ENCODE measurements around the gene SLC34A3. TPM values are rescaled to one million over a fixed set of nuclear protein-coding genes. Genes with fewer than 3 reads are reported as not detected.

SLC34A3 gene
- total and polyA plus RNA-seq, 3 experiments from 2014 or later, result not detected

- ChIA-PET POLR2A (interaction anchor here (0.6 kb wide), 1 partner anchor 122 kb away, joined by 3 read pairs; no protein-coding TSS in a partner anchor), CTCF (no interaction called here)
- Mint-ChIP-seq H3K27me3 (peaks cover 0 to 4% of the 10 kb centered on the region in 2 donors), H3K27ac (peak overlapping the region in 1 of 8 donors; percentile 23), H3K36me3 (peaks cover 0 to 22% (median 5%) of the 10 kb centered on the region in 3 donors), H3K4me1 (peaks cover 12 to 29% (median 13%) of the 10 kb centered on the region in 3 donors), H3K4me3 (peak overlapping the region in 1 of 7 donors; percentile 40), H3K9me3 (no peaks in the 10 kb centered on the region)
- Histone ChIP-seq H3K27me3 (ENCODE audit: insufficient read depth, low read length, poor library complexity, severe bottlenecking) (no peaks in the 10 kb centered on the region), H3K36me3 (ENCODE audit: insufficient read depth, low read length) (peaks cover 10% of the 10 kb centered on the region), H3K4me3 (ENCODE audit: low read length) (no peak overlapping the region), H3K4me1 (ENCODE audit: insufficient read depth, low read length) (peaks cover 10% of the 10 kb centered on the region), H3K27ac (ENCODE audit: low read depth, low read length) (no peak overlapping the region), H3K9me3 (ENCODE audit: low read length) (no peaks in the 10 kb centered on the region)
- DNase-seq, result no peak
Observed at GRCh38 chr9:137244486-137245449, 14.1 kb downstream of the SLC34A3 start.

- Histone ChIP-seq H3K9me3 (ENCODE audit: low read length) (no peaks in the 10 kb centered on the region), H3K27ac (ENCODE audit: low read depth, low read length) (no peak overlapping the region), H3K4me3 (ENCODE audit: low read length) (no peak overlapping the region), H3K4me1 (ENCODE audit: insufficient read depth, low read length) (peaks cover 10% of the 10 kb centered on the region), H3K27me3 (ENCODE audit: insufficient read depth, low read length, poor library complexity, severe bottlenecking) (no peaks in the 10 kb centered on the region), H3K36me3 (ENCODE audit: insufficient read depth, low read length) (peaks cover 10% of the 10 kb centered on the region)
- ChIA-PET POLR2A (no interaction called here), CTCF (interaction anchor here (2.8 kb wide), 1 partner anchor 9 kb away, joined by 11 read pairs; no protein-coding TSS in a partner anchor)
- no peak for DNase-seq
- no peaks in the 10 kb centered on the region for H3K9me3 Mint-ChIP-seq
- peaks cover 12 to 25% (median 13%) of the 10 kb centered on the region in 3 donors for H3K4me1 Mint-ChIP-seq
- H3K27ac Mint-ChIP-seq, result peak overlapping the region in 1 of 8 donors; percentile 23
- H3K4me3 Mint-ChIP-seq, result peak overlapping the region in 1 of 7 donors; percentile 40
- peaks cover 0 to 22% (median 5%) of the 10 kb centered on the region in 3 donors for H3K36me3 Mint-ChIP-seq
- H3K27me3 Mint-ChIP-seq, result peaks cover 0 to 4% of the 10 kb centered on the region in 2 donors
Observed at GRCh38 chr9:137245450-137246421, 15.0 kb downstream of the SLC34A3 start.

GRCh38 chr9:137247135-137247915, 16.6 kb downstream of the SLC34A3 start:
- H3K27me3 ChIP-seq (ENCODE audit: insufficient read depth, low read length, poor library complexity, severe bottlenecking), result no peaks in the 10 kb centered on the region
- ChIA-PET CTCF (interaction anchor here (2.8 kb wide), 1 partner anchor 10 kb away, joined by 11 read pairs; no protein-coding TSS in a partner anchor), POLR2A (no interaction called here)
- Mint-ChIP-seq H3K36me3 (peaks cover 0 to 15% (median 5%) of the 10 kb centered on the region in 3 donors), H3K4me3 (no peak overlapping the region), H3K27ac (no peak overlapping the region), H3K9me3 (no peaks in the 10 kb centered on the region), H3K27me3 (no peaks in the 10 kb centered on the region), H3K4me1 (peaks cover 7 to 18% (median 9%) of the 10 kb centered on the region in 3 donors)
- no peak for DNase-seq
- no peak overlapping the region for H3K4me3 ChIP-seq (ENCODE audit: low read length)
- peaks cover 6% of the 10 kb centered on the region for H3K36me3 ChIP-seq (ENCODE audit: insufficient read depth, low read length)
- no peaks in the 10 kb centered on the region for H3K9me3 ChIP-seq (ENCODE audit: low read length)
- no peak overlapping the region for H3K27ac ChIP-seq (ENCODE audit: low read depth, low read length)
- H3K4me1 ChIP-seq (ENCODE audit: insufficient read depth, low read length), result peaks cover 5% of the 10 kb centered on the region

GRCh38 chr9:137247916-137248175, 17.1 kb downstream of the SLC34A3 start:
- peaks cover 1 to 13% (median 4%) of the 10 kb centered on the region in 3 donors for H3K4me1 Mint-ChIP-seq
- no peaks in the 10 kb centered on the region for H3K27me3 ChIP-seq (ENCODE audit: insufficient read depth, low read length, poor library complexity, severe bottlenecking)

GRCh38 chr9:137250329-137251193, 19.9 kb downstream of the SLC34A3 start:
- POLR2A ChIA-PET, result no interaction called here
- H3K4me1 Mint-ChIP-seq, result peaks cover 0 to 5% (median 4%) of the 10 kb centered on the region in 3 donors
- peak overlapping the region in 1 of 7 donors; percentile 40 for H3K4me3 Mint-ChIP-seq
- no peak overlapping the region for H3K27ac Mint-ChIP-seq
- Histone ChIP-seq H3K9me3 (ENCODE audit: low read length) (no peaks in the 10 kb centered on the region), H3K27ac (ENCODE audit: low read depth, low read length) (no peak overlapping the region), H3K4me3 (ENCODE audit: low read length) (no peak overlapping the region), H3K27me3 (ENCODE audit: insufficient read depth, low read length, poor library complexity, severe bottlenecking) (no peaks in the 10 kb centered on the region), H3K4me1 (ENCODE audit: insufficient read depth, low read length) (peaks cover 5% of the 10 kb centered on the region), H3K36me3 (ENCODE audit: insufficient read depth, low read length) (no peaks in the 10 kb centered on the region)
- peaks cover 0 to 2% (median 0%) of the 10 kb centered on the region in 3 donors for H3K36me3 Mint-ChIP-seq
- no peaks in the 10 kb centered on the region for H3K27me3 Mint-ChIP-seq
- CTCF ChIA-PET, result no interaction called here
- DNase-seq, result no peak
- no peaks in the 10 kb centered on the region for H3K9me3 Mint-ChIP-seq

More at GRCh38 chr9:137247916-137248175, 17.1 kb downstream of the SLC34A3 start:
- Histone ChIP-seq H3K36me3 (ENCODE audit: insufficient read depth, low read length) (peaks cover 1% of the 10 kb centered on the region), H3K9me3 (ENCODE audit: low read length) (no peaks in the 10 kb centered on the region), H3K4me3 (ENCODE audit: low read length) (no peak overlapping the region), H3K27ac (ENCODE audit: low read depth, low read length) (no peak overlapping the region), H3K4me1 (ENCODE audit: insufficient read depth, low read length) (no peaks in the 10 kb centered on the region)
- Mint-ChIP-seq H3K4me3 (no peak overlapping the region), H3K9me3 (no peaks in the 10 kb centered on the region), H3K36me3 (peaks cover 0 to 10% (median 2%) of the 10 kb centered on the region in 3 donors), H3K27me3 (no peaks in the 10 kb centered on the region), H3K27ac (no peak overlapping the region)
- DNase-seq, result no peak
- ChIA-PET CTCF (interaction anchor here (2.8 kb wide), 1 partner anchor 11 kb away, joined by 11 read pairs; no protein-coding TSS in a partner anchor), POLR2A (interaction anchor here (0.5 kb wide), 1 partner anchor 19 kb away, joined by 3 read pairs; no protein-coding TSS in a partner anchor)

- H3K4me1 ChIP-seq (ENCODE audit: insufficient read depth, low read length), result peaks cover 9% of the 10 kb centered on the region
- no peak within 1 kb of the TSS for H3K4me3 ChIP-seq (ENCODE audit: low read length)
- ChIA-PET POLR2A (no interaction called here), CTCF (no interaction called here)
- H3K9me3 ChIP-seq (ENCODE audit: low read length), result no peaks in the 10 kb centered on the region
- no peak within 1 kb of the TSS for H3K27ac Mint-ChIP-seq
- peaks cover 0 to 5% (median 0%) of the 10 kb centered on the region in 3 donors for H3K36me3 Mint-ChIP-seq
- H3K36me3 ChIP-seq (ENCODE audit: insufficient read depth, low read length), result no peaks in the 10 kb centered on the region
- no peaks in the 10 kb centered on the region for H3K27me3 ChIP-seq (ENCODE audit: insufficient read depth, low read length, poor library complexity, severe bottlenecking)
- peaks cover 1 to 11% (median 4%) of the 10 kb centered on the region in 3 donors for H3K4me1 Mint-ChIP-seq
- peak within 1 kb of the TSS in 2 of 7 donors; percentile 27 to 40 for H3K4me3 Mint-ChIP-seq
- H3K27ac ChIP-seq (ENCODE audit: low read depth, low read length), result no peak within 1 kb of the TSS
- no peaks in the 10 kb centered on the region for H3K27me3 Mint-ChIP-seq
- no peaks in the 10 kb centered on the region for H3K9me3 Mint-ChIP-seq
- no peak for DNase-seq
Observed at GRCh38 chr9:137251194-137251461, 20.4 kb downstream of the SLC34A3 start, which contains the start of gene STPG3. TSS of gene STPG3 (plus strand) at chr9:137251286. CDS start at chr9:137251287, 1 bp downstream.
